ENCODE measurements around the gene ZFAND3.
"Not testable (repeated sequence)": the region's sequence is repeated elsewhere in the genome, so short reads cannot be mapped to it uniquely, and the experiment has no call there.

The ZFAND3 gene

GRCh38 chr6:37865504-37865903 is 46.0 kb downstream of the ZFAND3 start:
- DNase-seq (ENCODE audit: low read depth): no peak

- no peak for DNase-seq (ENCODE audit: low read depth)
Measured at GRCh38 chr6:37866590-37867507, 47.3 kb downstream of the ZFAND3 start.

GRCh38 chr6:37867756-37868446 is 48.4 kb downstream of the ZFAND3 start:
- no peak for DNase-seq (ENCODE audit: low read depth)

GRCh38 chr6:37868447-37868825 is 48.9 kb downstream of the ZFAND3 start:
- DNase-seq (ENCODE audit: low read depth): no peak

GRCh38 chr6:37871616-37872372 is 52.3 kb downstream of the ZFAND3 start:
- no peak for DNase-seq (ENCODE audit: low read depth)

GRCh38 chr6:37872373-37872745 is 52.8 kb downstream of the ZFAND3 start:
- no peak for DNase-seq (ENCODE audit: low read depth)

- no peak for DNase-seq (ENCODE audit: low read depth)
Measured at GRCh38 chr6:37874726-37875125, 55.2 kb downstream of the ZFAND3 start.

GRCh38 chr6:37875561-37876309 is 56.2 kb downstream of the ZFAND3 start:
- no peak for DNase-seq (ENCODE audit: low read depth)

- no peak for DNase-seq (ENCODE audit: low read depth)
Measured at GRCh38 chr6:37876843-37877242, 57.3 kb downstream of the ZFAND3 start.

GRCh38 chr6:37877373-37878149 is 58.0 kb downstream of the ZFAND3 start:
- DNase-seq (ENCODE audit: low read depth): no peak

- DNase-seq (ENCODE audit: low read depth): no peak
Measured at GRCh38 chr6:37878150-37878710, 58.7 kb downstream of the ZFAND3 start.

- not testable (repeated sequence) for DNase-seq (ENCODE audit: low read depth)
Measured at GRCh38 chr6:37880602-37881001, 61.1 kb downstream of the ZFAND3 start.

GRCh38 chr6:37882292-37882691 is 62.8 kb downstream of the ZFAND3 start:
- no peak for DNase-seq (ENCODE audit: low read depth)

- no peak for DNase-seq (ENCODE audit: low read depth)
Measured at GRCh38 chr6:37882724-37883413, 63.3 kb downstream of the ZFAND3 start.

GRCh38 chr6:37884548-37884947 is 65.0 kb downstream of the ZFAND3 start:
- no peak for DNase-seq (ENCODE audit: low read depth)

GRCh38 chr6:37889051-37889450 is 69.5 kb downstream of the ZFAND3 start:
- no peak for DNase-seq (ENCODE audit: low read depth)

GRCh38 chr6:37889486-37889885 is 70.0 kb downstream of the ZFAND3 start:
- no peak for DNase-seq (ENCODE audit: low read depth)

- DNase-seq (ENCODE audit: low read depth): no peak
Measured at GRCh38 chr6:37891072-37891471, 71.5 kb downstream of the ZFAND3 start.

- no peak for DNase-seq (ENCODE audit: low read depth)
Measured at GRCh38 chr6:37893257-37893656, 73.7 kb downstream of the ZFAND3 start.

GRCh38 chr6:37893734-37894133 is 74.2 kb downstream of the ZFAND3 start:
- DNase-seq (ENCODE audit: low read depth): not testable (repeated sequence)
